WTC11 (cell line): ENCODE results near the gene ALDOA.

Experiments
- CBFB ChIP-seq: sonication (generic); formaldehyde crosslinking; IDR thresholded peaks from 2 replicates; pipeline ENCODE4 v1.8.1; 2022; ENCODE audit warnings: mild to moderate bottlenecking, low read depth, missing genetic modification reagents
- CREM ChIP-seq: sonication (generic); formaldehyde crosslinking; IDR thresholded peaks from 2 replicates; pipeline ENCODE4 v1.8.1; 2022; ENCODE audit warnings: mild to moderate bottlenecking, missing genetic modification reagents, moderate library complexity
- FOXK1 ChIP-seq: sonication (generic); formaldehyde crosslinking; IDR thresholded peaks from 2 replicates; pipeline ENCODE4 v1.8.0; 2022; ENCODE audit warnings: mild to moderate bottlenecking, moderate library complexity, missing genetic modification reagents
- JUN ChIP-seq: sonication (generic); formaldehyde crosslinking; IDR thresholded peaks from 2 replicates; pipeline ENCODE4 v1.8.0; 2023; ENCODE audit warnings: mild to moderate bottlenecking, missing genetic modification reagents
- SMAD3 ChIP-seq: sonication (generic); formaldehyde crosslinking; IDR thresholded peaks from 2 replicates; pipeline ENCODE4 v1.8.0; 2022; ENCODE audit warnings: missing genetic modification reagents, mild to moderate bottlenecking, borderline replicate concordance
- ZNF423 ChIP-seq: fragments of 250-450 bp; sonication (Bioruptor Pico); IDR thresholded peaks from 2 replicates; pipeline ENCODE4 v2.1.2; 2022; ENCODE audit warnings: mild to moderate bottlenecking, moderate library complexity
- TF ChIP-seq, protein P1 (sequence below): fragments of 200-600 bp; IDR thresholded peaks from 2 replicates; pipeline ENCODE4 v1.8.0; 2022; ENCODE audit warnings: antibody characterized with exemption
- TF ChIP-seq, protein P2 (sequence below): sonication (generic); formaldehyde crosslinking; IDR thresholded peaks from 2 replicates; pipeline ENCODE4 v1.8.1; 2022; ENCODE audit warnings: missing genetic modification reagents, borderline replicate concordance
- TF ChIP-seq, protein P3 (sequence below): sonication (generic); formaldehyde crosslinking; IDR thresholded peaks from 2 replicates; pipeline ENCODE4 v1.8.0; 2022; ENCODE audit warnings: mild to moderate bottlenecking, missing genetic modification reagents
- TF ChIP-seq, protein P4 (sequence below): sonication (generic); formaldehyde crosslinking; IDR thresholded peaks from 2 replicates; pipeline ENCODE4 v1.8.0; 2022; ENCODE audit warnings: mild to moderate bottlenecking, missing genetic modification reagents
- TF ChIP-seq, protein P5 (sequence below): sonication (generic); formaldehyde crosslinking; IDR thresholded peaks from 2 replicates; pipeline ENCODE4 v1.8.1; 2022; ENCODE audit warnings: mild to moderate bottlenecking, moderate library complexity, missing genetic modification reagents
- TF ChIP-seq, protein P6 (sequence below): sonication (generic); formaldehyde crosslinking; IDR thresholded peaks from 2 replicates; pipeline ENCODE4 v1.8.1; 2022; ENCODE audit warnings: low read depth, missing genetic modification reagents, borderline replicate concordance
- TF ChIP-seq, protein P7 (sequence below): sonication (generic); formaldehyde crosslinking; conservative IDR thresholded peaks from 2 replicates; pipeline ENCODE4 v1.8.1; 2022; ENCODE audit warnings: mild to moderate bottlenecking, missing genetic modification reagents

DNA sequence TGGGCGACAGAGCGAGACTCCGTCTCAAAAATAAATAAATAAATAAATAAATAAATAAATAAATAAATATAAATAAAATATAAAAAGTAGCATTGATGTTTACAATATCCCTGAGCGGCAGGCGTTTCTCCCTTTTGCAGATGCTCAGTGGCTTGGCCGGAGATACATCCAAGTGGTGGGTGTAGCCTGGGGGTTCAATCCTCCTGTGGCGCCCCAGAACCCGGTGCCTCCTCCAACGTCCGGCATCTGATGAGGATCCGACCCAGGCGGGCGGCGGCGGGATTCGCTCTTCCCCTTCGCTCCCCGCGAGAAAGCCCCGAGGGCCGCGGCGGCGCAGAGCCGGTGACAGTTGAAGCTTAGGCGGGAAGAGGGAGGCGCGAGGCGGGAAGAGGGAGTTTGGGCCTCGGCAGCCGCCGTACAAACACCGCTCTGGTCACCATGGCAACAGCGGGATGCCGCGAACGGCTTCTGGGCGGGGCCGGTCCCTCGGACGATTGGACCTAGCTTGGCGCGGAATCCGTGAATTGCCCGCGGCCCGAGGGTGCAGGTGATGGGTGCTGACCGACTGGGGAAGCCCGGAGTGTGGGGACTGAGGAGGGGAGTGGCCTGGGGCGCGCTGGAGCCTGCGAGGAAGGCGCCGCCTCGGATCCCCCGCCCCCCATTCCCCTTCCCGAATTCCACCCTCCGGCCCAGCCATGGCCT lies 12.7 kb upstream of the ALDOA start:
- TF ChIP-seq, protein P1, sequence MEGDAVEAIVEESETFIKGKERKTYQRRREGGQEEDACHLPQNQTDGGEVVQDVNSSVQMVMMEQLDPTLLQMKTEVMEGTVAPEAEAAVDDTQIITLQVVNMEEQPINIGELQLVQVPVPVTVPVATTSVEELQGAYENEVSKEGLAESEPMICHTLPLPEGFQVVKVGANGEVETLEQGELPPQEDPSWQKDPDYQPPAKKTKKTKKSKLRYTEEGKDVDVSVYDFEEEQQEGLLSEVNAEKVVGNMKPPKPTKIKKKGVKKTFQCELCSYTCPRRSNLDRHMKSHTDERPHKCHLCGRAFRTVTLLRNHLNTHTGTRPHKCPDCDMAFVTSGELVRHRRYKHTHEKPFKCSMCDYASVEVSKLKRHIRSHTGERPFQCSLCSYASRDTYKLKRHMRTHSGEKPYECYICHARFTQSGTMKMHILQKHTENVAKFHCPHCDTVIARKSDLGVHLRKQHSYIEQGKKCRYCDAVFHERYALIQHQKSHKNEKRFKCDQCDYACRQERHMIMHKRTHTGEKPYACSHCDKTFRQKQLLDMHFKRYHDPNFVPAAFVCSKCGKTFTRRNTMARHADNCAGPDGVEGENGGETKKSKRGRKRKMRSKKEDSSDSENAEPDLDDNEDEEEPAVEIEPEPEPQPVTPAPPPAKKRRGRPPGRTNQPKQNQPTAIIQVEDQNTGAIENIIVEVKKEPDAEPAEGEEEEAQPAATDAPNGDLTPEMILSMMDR: no peak
- TF ChIP-seq, protein P2, sequence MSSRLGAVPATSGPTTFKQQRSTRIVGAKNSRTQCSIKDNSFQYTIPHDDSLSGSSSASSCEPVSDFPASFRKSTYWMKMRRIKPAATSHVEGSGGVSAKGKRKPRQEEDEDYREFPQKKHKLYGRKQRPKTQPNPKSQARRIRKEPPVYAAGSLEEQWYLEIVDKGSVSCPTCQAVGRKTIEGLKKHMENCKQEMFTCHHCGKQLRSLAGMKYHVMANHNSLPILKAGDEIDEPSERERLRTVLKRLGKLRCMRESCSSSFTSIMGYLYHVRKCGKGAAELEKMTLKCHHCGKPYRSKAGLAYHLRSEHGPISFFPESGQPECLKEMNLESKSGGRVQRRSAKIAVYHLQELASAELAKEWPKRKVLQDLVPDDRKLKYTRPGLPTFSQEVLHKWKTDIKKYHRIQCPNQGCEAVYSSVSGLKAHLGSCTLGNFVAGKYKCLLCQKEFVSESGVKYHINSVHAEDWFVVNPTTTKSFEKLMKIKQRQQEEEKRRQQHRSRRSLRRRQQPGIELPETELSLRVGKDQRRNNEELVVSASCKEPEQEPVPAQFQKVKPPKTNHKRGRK (CRISPR knock-in tag): no peak
- TF ChIP-seq, protein P3, sequence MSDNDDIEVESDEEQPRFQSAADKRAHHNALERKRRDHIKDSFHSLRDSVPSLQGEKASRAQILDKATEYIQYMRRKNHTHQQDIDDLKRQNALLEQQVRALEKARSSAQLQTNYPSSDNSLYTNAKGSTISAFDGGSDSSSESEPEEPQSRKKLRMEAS (CRISPR knock-in tag): peak; percentile 98
- TF ChIP-seq CBFB (CRISPR knock-in tag): no peak
- TF ChIP-seq, protein P4, sequence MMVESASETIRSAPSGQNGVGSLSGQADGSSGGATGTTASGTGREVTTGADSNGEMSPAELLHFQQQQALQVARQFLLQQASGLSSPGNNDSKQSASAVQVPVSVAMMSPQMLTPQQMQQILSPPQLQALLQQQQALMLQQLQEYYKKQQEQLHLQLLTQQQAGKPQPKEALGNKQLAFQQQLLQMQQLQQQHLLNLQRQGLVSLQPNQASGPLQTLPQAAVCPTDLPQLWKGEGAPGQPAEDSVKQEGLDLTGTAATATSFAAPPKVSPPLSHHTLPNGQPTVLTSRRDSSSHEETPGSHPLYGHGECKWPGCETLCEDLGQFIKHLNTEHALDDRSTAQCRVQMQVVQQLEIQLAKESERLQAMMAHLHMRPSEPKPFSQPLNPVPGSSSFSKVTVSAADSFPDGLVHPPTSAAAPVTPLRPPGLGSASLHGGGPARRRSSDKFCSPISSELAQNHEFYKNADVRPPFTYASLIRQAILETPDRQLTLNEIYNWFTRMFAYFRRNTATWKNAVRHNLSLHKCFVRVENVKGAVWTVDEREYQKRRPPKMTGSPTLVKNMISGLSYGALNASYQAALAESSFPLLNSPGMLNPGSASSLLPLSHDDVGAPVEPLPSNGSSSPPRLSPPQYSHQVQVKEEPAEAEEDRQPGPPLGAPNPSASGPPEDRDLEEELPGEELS (CRISPR knock-in tag): peak; percentile 83; the same call in 1 of the 2 replicates
- peak; percentile 23; the same call in 1 of the 2 replicates for TF ChIP-seq JUN (CRISPR knock-in tag)
- TF ChIP-seq, protein P5, sequence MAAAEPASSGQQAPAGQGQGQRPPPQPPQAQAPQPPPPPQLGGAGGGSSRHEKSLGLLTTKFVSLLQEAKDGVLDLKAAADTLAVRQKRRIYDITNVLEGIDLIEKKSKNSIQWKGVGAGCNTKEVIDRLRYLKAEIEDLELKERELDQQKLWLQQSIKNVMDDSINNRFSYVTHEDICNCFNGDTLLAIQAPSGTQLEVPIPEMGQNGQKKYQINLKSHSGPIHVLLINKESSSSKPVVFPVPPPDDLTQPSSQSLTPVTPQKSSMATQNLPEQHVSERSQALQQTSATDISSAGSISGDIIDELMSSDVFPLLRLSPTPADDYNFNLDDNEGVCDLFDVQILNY (CRISPR knock-in tag): peak; percentile 100
- TF ChIP-seq, protein P6, sequence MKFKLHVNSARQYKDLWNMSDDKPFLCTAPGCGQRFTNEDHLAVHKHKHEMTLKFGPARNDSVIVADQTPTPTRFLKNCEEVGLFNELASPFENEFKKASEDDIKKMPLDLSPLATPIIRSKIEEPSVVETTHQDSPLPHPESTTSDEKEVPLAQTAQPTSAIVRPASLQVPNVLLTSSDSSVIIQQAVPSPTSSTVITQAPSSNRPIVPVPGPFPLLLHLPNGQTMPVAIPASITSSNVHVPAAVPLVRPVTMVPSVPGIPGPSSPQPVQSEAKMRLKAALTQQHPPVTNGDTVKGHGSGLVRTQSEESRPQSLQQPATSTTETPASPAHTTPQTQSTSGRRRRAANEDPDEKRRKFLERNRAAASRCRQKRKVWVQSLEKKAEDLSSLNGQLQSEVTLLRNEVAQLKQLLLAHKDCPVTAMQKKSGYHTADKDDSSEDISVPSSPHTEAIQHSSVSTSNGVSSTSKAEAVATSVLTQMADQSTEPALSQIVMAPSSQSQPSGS (CRISPR knock-in tag): no peak
- TF ChIP-seq FOXK1 (CRISPR knock-in tag): peak; percentile 69
- TF ChIP-seq ZNF423 (CRISPR knock-in tag): no peak
- peak; percentile 85; the same call in 1 of the 2 replicates for TF ChIP-seq SMAD3 (CRISPR knock-in tag)
- TF ChIP-seq, protein P7, sequence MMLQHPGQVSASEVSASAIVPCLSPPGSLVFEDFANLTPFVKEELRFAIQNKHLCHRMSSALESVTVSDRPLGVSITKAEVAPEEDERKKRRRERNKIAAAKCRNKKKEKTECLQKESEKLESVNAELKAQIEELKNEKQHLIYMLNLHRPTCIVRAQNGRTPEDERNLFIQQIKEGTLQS (CRISPR knock-in tag): no peak
- 0 out of 2 replicates have a peak, but pooled peaks have one; percentile 32 for TF ChIP-seq CREM
